Endothelial cell (in vitro differentiated cells): ENCODE results near the gene DDX28. TPM values are rescaled to one million over a fixed set of nuclear protein-coding genes. Genes with fewer than 3 reads are reported as not detected.
"Not testable (repeated sequence)": the region's sequence is repeated elsewhere in the genome, so short reads cannot be mapped to it uniquely, and the experiment has no call there.

Experiments used
- DNase-seq: peaks from one replicate; pipeline ENCODE4 v3.0.0; 2021; ENCODE audit warnings: low spot score
- H3K27ac Mint-ChIP-seq: one replicate; pipeline ENCODE4 v1.8.0; 2021; ENCODE audit warnings: mixed read lengths, inconsistent platforms; ENCODE audit not compliant: unreplicated experiment
- H3K27me3 Mint-ChIP-seq: one replicate; pipeline ENCODE4 v1.8.0; 2021; ENCODE audit warnings: mild to moderate bottlenecking, moderate library complexity, mixed read lengths, inconsistent platforms; ENCODE audit not compliant: unreplicated experiment
- H3K36me3 Mint-ChIP-seq: one replicate; pipeline ENCODE4 v1.8.0; 2021; ENCODE audit warnings: mild to moderate bottlenecking, low read depth, mixed read lengths, inconsistent platforms; ENCODE audit not compliant: unreplicated experiment
- H3K4me1 Mint-ChIP-seq: one replicate; pipeline ENCODE4 v1.8.0; 2021; ENCODE audit warnings: mild to moderate bottlenecking, mixed read lengths, inconsistent platforms; ENCODE audit not compliant: unreplicated experiment
- H3K4me3 Mint-ChIP-seq: one replicate; pipeline ENCODE4 v1.8.0; 2021; ENCODE audit warnings: mild to moderate bottlenecking, mixed read lengths, inconsistent platforms; ENCODE audit not compliant: unreplicated experiment
- H3K9me3 Mint-ChIP-seq: one replicate; pipeline ENCODE4 v1.8.0; 2021; ENCODE audit warnings: mixed read lengths, inconsistent platforms; ENCODE audit not compliant: unreplicated experiment
- total RNA-seq: library from RNA; stranded (reverse); fragmentation: NEBNext Ultra II Directional; extraction: Animal tissue kit (Norgen Biotek cat#: 25700); gene quantifications from one replicate; pipeline ENCODE4 v1.2.1, GENCODE V29; 2021; ENCODE audit not compliant: unreplicated experiment
- TF ChIP-seq, protein P1 (sequence below): fragments of 200-600 bp; sonication (generic); IDR thresholded peaks from one replicate; pipeline ENCODE4 v1.5.0; 2021; ENCODE audit warnings: antibody characterized with exemption; ENCODE audit not compliant: unreplicated experiment

The DDX28 gene
- total RNA-seq, 1 donor from 2014 or later = 10.3 TPM

GRCh38 chr16:68013440-68013839 lies 9.6 kb downstream of the DDX28 start:
- H3K4me3 Mint-ChIP-seq = no peak overlapping the region
- H3K27ac Mint-ChIP-seq = peak overlapping the region; percentile 48
- H3K27me3 Mint-ChIP-seq = peaks cover 4% of the 10 kb centered on the region
- DNase-seq = no peak
- TF ChIP-seq, protein P1, sequence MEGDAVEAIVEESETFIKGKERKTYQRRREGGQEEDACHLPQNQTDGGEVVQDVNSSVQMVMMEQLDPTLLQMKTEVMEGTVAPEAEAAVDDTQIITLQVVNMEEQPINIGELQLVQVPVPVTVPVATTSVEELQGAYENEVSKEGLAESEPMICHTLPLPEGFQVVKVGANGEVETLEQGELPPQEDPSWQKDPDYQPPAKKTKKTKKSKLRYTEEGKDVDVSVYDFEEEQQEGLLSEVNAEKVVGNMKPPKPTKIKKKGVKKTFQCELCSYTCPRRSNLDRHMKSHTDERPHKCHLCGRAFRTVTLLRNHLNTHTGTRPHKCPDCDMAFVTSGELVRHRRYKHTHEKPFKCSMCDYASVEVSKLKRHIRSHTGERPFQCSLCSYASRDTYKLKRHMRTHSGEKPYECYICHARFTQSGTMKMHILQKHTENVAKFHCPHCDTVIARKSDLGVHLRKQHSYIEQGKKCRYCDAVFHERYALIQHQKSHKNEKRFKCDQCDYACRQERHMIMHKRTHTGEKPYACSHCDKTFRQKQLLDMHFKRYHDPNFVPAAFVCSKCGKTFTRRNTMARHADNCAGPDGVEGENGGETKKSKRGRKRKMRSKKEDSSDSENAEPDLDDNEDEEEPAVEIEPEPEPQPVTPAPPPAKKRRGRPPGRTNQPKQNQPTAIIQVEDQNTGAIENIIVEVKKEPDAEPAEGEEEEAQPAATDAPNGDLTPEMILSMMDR = no peak
- no peaks in the 10 kb centered on the region for H3K36me3 Mint-ChIP-seq
- no peaks in the 10 kb centered on the region for H3K9me3 Mint-ChIP-seq
- H3K4me1 Mint-ChIP-seq = peaks cover 10% of the 10 kb centered on the region

DNA sequence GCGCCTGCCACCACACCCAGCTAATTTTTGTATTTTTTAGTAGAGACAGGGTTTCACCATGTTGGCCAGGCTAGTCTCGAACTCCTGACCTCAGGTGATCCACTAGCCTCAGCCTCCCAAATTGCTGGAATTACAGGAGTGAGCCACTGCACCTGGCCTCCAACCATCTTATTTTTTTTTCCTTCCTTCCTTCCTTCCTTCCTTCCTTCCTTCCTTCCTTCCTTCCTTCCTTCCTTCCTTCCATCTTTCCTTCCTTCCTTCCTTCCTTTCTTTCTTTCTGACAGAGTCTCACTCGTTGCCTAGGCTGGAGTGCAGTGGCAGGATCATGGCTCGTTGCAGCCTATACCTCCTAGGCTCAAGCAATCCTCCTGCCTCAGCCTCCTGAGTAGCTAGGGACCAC lies 13.2 kb downstream of the DDX28 start:
- not testable (repeated sequence) for H3K9me3 Mint-ChIP-seq, H3K36me3 Mint-ChIP-seq, H3K4me3 Mint-ChIP-seq, H3K27ac Mint-ChIP-seq, DNase-seq, H3K27me3 Mint-ChIP-seq
- peaks cover 20% of the 10 kb centered on the region for H3K4me1 Mint-ChIP-seq

DNA sequence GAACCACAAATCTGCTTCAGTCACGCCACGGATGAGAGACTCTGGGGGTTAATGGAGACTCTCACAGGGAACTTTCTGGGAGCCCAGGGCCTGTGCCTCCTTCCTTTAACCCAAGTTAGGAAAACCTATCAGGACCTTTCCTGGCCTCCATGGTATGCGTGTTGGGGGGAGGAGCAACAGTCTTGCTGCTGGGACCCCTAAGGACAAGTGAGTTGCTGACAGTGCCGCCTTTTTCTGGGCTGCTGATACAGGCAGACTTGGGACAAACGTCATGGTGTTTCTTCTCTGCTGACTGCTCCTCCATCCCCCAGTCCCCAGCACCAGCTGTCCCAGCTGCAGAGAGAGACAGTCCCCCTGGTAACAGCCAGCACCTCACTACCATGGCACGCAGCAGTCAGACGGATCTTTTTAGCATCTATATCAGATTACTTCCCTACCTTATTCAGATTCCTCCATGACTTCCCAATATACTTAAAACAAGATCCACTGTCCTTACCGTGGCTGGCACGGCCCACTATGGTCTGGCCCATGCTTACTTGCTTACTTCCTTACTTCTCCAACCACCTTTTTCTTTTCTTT lies 13.8 kb downstream of the DDX28 start:
- TF ChIP-seq, protein P1 = no peak
- Mint-ChIP-seq H3K27ac (no peak overlapping the region), H3K36me3 (no peaks in the 10 kb centered on the region), H3K4me3 (no peak overlapping the region), H3K4me1 (peaks cover 20% of the 10 kb centered on the region), H3K27me3 (peaks cover 2% of the 10 kb centered on the region), H3K9me3 (no peaks in the 10 kb centered on the region)
- no peak for DNase-seq

GRCh38 chr16:68005786-68006286 lies 17.2 kb downstream of the DDX28 start:
- Mint-ChIP-seq H3K4me3 (no peak overlapping the region), H3K36me3 (no peaks in the 10 kb centered on the region), H3K4me1 (peaks cover 13% of the 10 kb centered on the region), H3K9me3 (no peaks in the 10 kb centered on the region), H3K27me3 (no peaks in the 10 kb centered on the region), H3K27ac (peak overlapping the region; percentile 64)
- TF ChIP-seq, protein P1 = no peak
- no peak for DNase-seq

- H3K4me3 Mint-ChIP-seq = no peak overlapping the region
- TF ChIP-seq, protein P1 = no peak
- no peaks in the 10 kb centered on the region for H3K36me3 Mint-ChIP-seq
- peak overlapping the region; percentile 64 for H3K27ac Mint-ChIP-seq
- peaks cover 18% of the 10 kb centered on the region for H3K4me1 Mint-ChIP-seq
- no peaks in the 10 kb centered on the region for H3K27me3 Mint-ChIP-seq
- H3K9me3 Mint-ChIP-seq = no peaks in the 10 kb centered on the region
- no peak for DNase-seq
These were observed 17.8 kb downstream of the DDX28 start for GRCh38 chr16:68005211-68005610.
